ENCODE results near the gene CYP4F8. TPM values are rescaled to one million over a fixed set of nuclear protein-coding genes. Genes with fewer than 3 reads are reported as not detected.

CYP4F8 gene
- total RNA-seq, 1 experiment from 2014 or later: not detected

DNA sequence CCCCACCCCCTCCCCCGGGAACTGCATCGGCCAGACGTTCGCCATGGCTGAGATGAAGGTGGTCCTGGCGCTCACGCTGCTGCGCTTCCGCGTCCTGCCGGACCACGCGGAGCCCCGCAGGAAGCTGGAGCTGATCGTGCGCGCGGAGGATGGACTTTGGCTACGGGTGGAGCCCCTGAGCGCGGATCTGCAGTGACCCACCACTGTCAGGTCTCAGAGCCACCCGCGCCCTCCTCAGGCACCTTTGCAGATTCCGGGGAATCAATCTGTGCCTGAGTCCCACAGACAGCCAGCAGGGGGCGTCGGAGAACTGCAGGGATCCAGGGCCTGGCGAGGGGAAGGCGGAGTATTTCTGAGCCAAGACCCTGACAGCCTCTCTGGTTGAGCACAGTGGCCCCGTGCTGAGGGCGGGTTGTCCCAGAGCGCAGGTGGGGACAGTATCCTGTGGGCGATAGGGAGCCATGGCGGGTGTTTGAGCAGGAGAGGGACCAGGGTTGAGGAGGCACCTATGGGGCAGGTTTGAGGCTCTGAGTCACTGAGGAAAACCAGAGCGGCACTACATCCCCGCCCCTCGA, 30.4 kb upstream of the CYP4F8 start:
- Mint-ChIP-seq H3K9me3 (peaks cover 60 to 88% of the 10 kb centered on the region in 2 experiments), H3K4me3 (peak overlapping the region in 1 of 2 experiments; percentile 63; a peak in 3 of 5 replicates)

More for the DNA sequence above, 30.4 kb upstream of the CYP4F8 start:
- no peaks in the 10 kb centered on the region for H3K27me3 ChIP-seq (ENCODE audit: insufficient read depth, low read length)
- no peak overlapping the region for H3K4ac ChIP-seq (ENCODE audit: low read depth, low read length)
- no peak overlapping the region for H3K9ac ChIP-seq (ENCODE audit: extremely low read depth, insufficient read length, low read length)
- no peak overlapping the region for H3K18ac ChIP-seq (ENCODE audit: insufficient read length, low read depth, low read length)
- Mint-ChIP-seq H3K27ac (no peak overlapping the region), H3K27me3 (ENCODE audit: low read depth) (peaks cover 3% of the 10 kb centered on the region; the same call in 1 of the 2 replicates), H3K4me1 (no peaks in the 10 kb centered on the region), H3K36me3 (ENCODE audit: insufficient read depth in 1 of 3, low read depth in 3 of 3) (peaks cover 5 to 20% (median 9%) of the 10 kb centered on the region in 3 experiments; a peak in 6 of 7 replicates)
- H2BK15ac ChIP-seq (ENCODE audit: low read depth, low read length): no peak overlapping the region
- no peaks in the 10 kb centered on the region for H3K79me1 ChIP-seq (ENCODE audit: insufficient read depth, low read depth, low read length, poor library complexity, severe bottlenecking)
- H2BK5ac ChIP-seq (ENCODE audit: insufficient read length, low read length): no peak overlapping the region
- H2BK12ac ChIP-seq (ENCODE audit: insufficient read length, low read depth, low read length): no peak overlapping the region
- H3K9me3 ChIP-seq (ENCODE audit: control insufficient read depth, low read depth, low read length): peaks cover 20% of the 10 kb centered on the region
- no peak overlapping the region for H2BK120ac ChIP-seq (ENCODE audit: low read depth, low read length, poor library complexity, severe bottlenecking)
- H4K20me1 ChIP-seq (ENCODE audit: control insufficient read depth, insufficient read depth, insufficient read length): no peaks in the 10 kb centered on the region
- TF ChIP-seq, protein P1, sequence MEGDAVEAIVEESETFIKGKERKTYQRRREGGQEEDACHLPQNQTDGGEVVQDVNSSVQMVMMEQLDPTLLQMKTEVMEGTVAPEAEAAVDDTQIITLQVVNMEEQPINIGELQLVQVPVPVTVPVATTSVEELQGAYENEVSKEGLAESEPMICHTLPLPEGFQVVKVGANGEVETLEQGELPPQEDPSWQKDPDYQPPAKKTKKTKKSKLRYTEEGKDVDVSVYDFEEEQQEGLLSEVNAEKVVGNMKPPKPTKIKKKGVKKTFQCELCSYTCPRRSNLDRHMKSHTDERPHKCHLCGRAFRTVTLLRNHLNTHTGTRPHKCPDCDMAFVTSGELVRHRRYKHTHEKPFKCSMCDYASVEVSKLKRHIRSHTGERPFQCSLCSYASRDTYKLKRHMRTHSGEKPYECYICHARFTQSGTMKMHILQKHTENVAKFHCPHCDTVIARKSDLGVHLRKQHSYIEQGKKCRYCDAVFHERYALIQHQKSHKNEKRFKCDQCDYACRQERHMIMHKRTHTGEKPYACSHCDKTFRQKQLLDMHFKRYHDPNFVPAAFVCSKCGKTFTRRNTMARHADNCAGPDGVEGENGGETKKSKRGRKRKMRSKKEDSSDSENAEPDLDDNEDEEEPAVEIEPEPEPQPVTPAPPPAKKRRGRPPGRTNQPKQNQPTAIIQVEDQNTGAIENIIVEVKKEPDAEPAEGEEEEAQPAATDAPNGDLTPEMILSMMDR (conservative IDR thresholded peaks at IDR 0.05): peak; percentile 67
- H2AK5ac ChIP-seq (ENCODE audit: insufficient read length, low read length): no peak overlapping the region
- no peak overlapping the region for H2AFZ ChIP-seq (ENCODE audit: low read length)
- H3K14ac ChIP-seq (ENCODE audit: insufficient read depth, low read length): no peak overlapping the region
- no peak overlapping the region for H3T11ph ChIP-seq (ENCODE audit: low read length)
- no peaks in the 10 kb centered on the region for H3K4me1 ChIP-seq (ENCODE audit: insufficient read depth, low read length)
- no CpG with 5 or more reads among the region's 35 CpGs for WGBS (ENCODE audit: extremely low coverage, insufficient read length, low lambda C conversion rate)
- H3K4me2 ChIP-seq (ENCODE audit: insufficient read depth, insufficient read length, low read length): no peak overlapping the region
- H3K56ac ChIP-seq (ENCODE audit: insufficient read length, low read depth, low read length): no peak overlapping the region
- no peak overlapping the region for H4K8ac ChIP-seq (replicated peaks; ENCODE audit: insufficient read length, low read depth, low read length)
- no peak overlapping the region for H2BK20ac ChIP-seq (ENCODE audit: low read depth, low read length, poor library complexity, severe bottlenecking)
- no peaks in the 10 kb centered on the region for H3K79me2 ChIP-seq (ENCODE audit: insufficient read depth, low read length)
- H3K23ac ChIP-seq (ENCODE audit: insufficient read length, low read depth, low read length): no peak overlapping the region
- DNase-seq: peak; percentile 90
- H4K5ac ChIP-seq (ENCODE audit: insufficient read length, low read depth, low read length): no peak overlapping the region
- H3K27ac ChIP-seq (ENCODE audit: insufficient read length, low read depth, low read length): no peak overlapping the region
- no peaks in the 10 kb centered on the region for H3K23me2 ChIP-seq (ENCODE audit: insufficient read length, low read depth, low read length, poor library complexity, severe bottlenecking)
- H4K91ac ChIP-seq (ENCODE audit: insufficient read length, low read depth, low read length): no peak overlapping the region

All from H9 (cell line).